ENCODE data around the gene ERBB4.

DNA sequence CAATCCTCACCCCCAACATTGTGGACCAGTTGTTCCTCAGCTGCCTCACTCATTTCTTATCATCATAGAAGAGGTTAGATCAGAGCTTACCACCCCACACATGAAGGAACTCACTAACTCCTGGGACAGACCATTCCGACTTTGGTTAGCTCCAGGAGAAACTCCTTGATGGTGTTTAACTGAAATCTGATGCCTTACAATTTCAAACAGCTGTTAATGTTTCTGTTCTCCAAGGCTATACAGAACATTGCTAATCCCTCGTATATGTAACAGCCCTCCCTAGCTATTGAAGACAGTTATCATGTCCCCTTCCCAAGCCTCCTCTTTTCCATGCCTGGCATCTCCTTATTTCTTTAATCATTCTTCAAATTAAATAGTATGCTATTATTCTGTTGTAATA lies 14.8 kb downstream of the ERBB4 start:
- TF ChIP-seq, protein P1, sequence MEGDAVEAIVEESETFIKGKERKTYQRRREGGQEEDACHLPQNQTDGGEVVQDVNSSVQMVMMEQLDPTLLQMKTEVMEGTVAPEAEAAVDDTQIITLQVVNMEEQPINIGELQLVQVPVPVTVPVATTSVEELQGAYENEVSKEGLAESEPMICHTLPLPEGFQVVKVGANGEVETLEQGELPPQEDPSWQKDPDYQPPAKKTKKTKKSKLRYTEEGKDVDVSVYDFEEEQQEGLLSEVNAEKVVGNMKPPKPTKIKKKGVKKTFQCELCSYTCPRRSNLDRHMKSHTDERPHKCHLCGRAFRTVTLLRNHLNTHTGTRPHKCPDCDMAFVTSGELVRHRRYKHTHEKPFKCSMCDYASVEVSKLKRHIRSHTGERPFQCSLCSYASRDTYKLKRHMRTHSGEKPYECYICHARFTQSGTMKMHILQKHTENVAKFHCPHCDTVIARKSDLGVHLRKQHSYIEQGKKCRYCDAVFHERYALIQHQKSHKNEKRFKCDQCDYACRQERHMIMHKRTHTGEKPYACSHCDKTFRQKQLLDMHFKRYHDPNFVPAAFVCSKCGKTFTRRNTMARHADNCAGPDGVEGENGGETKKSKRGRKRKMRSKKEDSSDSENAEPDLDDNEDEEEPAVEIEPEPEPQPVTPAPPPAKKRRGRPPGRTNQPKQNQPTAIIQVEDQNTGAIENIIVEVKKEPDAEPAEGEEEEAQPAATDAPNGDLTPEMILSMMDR (IDR thresholded peaks at IDR 0.05; ENCODE audit: insufficient read depth, low read depth, low read length): no peak
- TF ChIP-seq EZH2 (IDR thresholded peaks at IDR 0.05; ENCODE audit: insufficient read depth, low read length): no peak

Data from astrocyte (in vitro differentiated cells and primary cell).